Mononuclear cell (primary cell): Measurements from ENCODE around the gene MAK. TPM values are rescaled to one million over a fixed set of nuclear protein-coding genes. Genes with fewer than 3 reads are reported as not detected.
A peak's percentile ranks its signal among the peaks of the same experiment; 100 is the strongest.
"Not testable (repeated sequence)": the region's sequence is repeated elsewhere in the genome, so short reads cannot be mapped to it uniquely, and the experiment has no call there.

Experiments used
- H3K27me3 ChIP-seq: 2 replicates; pipeline ENCODE4 v1.6.0; 2011; ENCODE audit warnings: low read length, control low read depth; ENCODE audit not compliant: insufficient read depth
- H3K4me1 ChIP-seq: 2 replicates; pipeline ENCODE4 v1.5.1; 2011; ENCODE audit warnings: mild to moderate bottlenecking, low read length, control low read depth; ENCODE audit not compliant: insufficient read depth
- H3K4me3 ChIP-seq: 2 replicates; pipeline ENCODE4 v1.5.1; 2011; ENCODE audit warnings: mild to moderate bottlenecking, low read length, moderate library complexity
- H3K9me3 ChIP-seq: 2 replicates; pipeline ENCODE4 v1.5.1; 2011; ENCODE audit warnings: low read depth, mild to moderate bottlenecking, control low read depth, low read length
- total RNA-seq: library from RNA; depleted of rRNA; stranded (reverse); fragments of >200 nt; gene quantifications from one replicate; pipeline ENCODE4 v1.2.3, GENCODE V29; 2012

MAK gene
- total RNA-seq, 1 donor: 0.42 TPM

- not testable (repeated sequence) for H3K27me3 ChIP-seq, H3K9me3 ChIP-seq, H3K4me3 ChIP-seq, H3K4me1 ChIP-seq
These were observed 28.4 kb upstream of the MAK start for GRCh38 chr6:10866709-10867108.

GRCh38 chr6:10863031-10863430 lies 24.7 kb upstream of the MAK start:
- not testable (repeated sequence) for H3K9me3 ChIP-seq, H3K4me1 ChIP-seq, H3K4me3 ChIP-seq, H3K27me3 ChIP-seq

- Histone ChIP-seq H3K4me3 (no peak overlapping the region), H3K9me3 (no peaks in the 10 kb centered on the region), H3K4me1 (no peaks in the 10 kb centered on the region), H3K27me3 (no peaks in the 10 kb centered on the region)
These were observed 24.0 kb upstream of the MAK start for GRCh38 chr6:10862361-10862760.

GRCh38 chr6:10861086-10861485 lies 22.7 kb upstream of the MAK start:
- H3K4me1 ChIP-seq: no peaks in the 10 kb centered on the region
- no peaks in the 10 kb centered on the region for H3K9me3 ChIP-seq
- no peaks in the 10 kb centered on the region for H3K27me3 ChIP-seq
- H3K4me3 ChIP-seq: no peak overlapping the region

- Histone ChIP-seq H3K9me3 (no peaks in the 10 kb centered on the region), H3K4me1 (no peaks in the 10 kb centered on the region), H3K4me3 (no peak overlapping the region), H3K27me3 (no peaks in the 10 kb centered on the region)
These were observed 18.9 kb upstream of the MAK start for GRCh38 chr6:10857259-10857658.

- no peak overlapping the region for H3K4me3 ChIP-seq
- H3K4me1 ChIP-seq: no peaks in the 10 kb centered on the region
- no peaks in the 10 kb centered on the region for H3K27me3 ChIP-seq
- no peaks in the 10 kb centered on the region for H3K9me3 ChIP-seq
These were observed 16.7 kb upstream of the MAK start for GRCh38 chr6:10854922-10855632.

GRCh38 chr6:10853849-10854300 lies 15.5 kb upstream of the MAK start:
- H3K4me1 ChIP-seq, H3K4me3 ChIP-seq, H3K9me3 ChIP-seq, H3K27me3 ChIP-seq: not testable (repeated sequence)

GRCh38 chr6:10852361-10852960 lies 14.1 kb upstream of the MAK start:
- H3K27me3 ChIP-seq: no peaks in the 10 kb centered on the region
- H3K9me3 ChIP-seq: no peaks in the 10 kb centered on the region
- no peaks in the 10 kb centered on the region for H3K4me1 ChIP-seq
- H3K4me3 ChIP-seq: no peak overlapping the region

- Histone ChIP-seq H3K9me3 (no peaks in the 10 kb centered on the region), H3K4me1 (no peaks in the 10 kb centered on the region), H3K4me3 (no peak overlapping the region), H3K27me3 (no peaks in the 10 kb centered on the region)
These were observed 12.4 kb upstream of the MAK start for GRCh38 chr6:10850728-10851127.

GRCh38 chr6:10849901-10850300 lies 11.6 kb upstream of the MAK start:
- H3K27me3 ChIP-seq: no peaks in the 10 kb centered on the region
- no peaks in the 10 kb centered on the region for H3K4me1 ChIP-seq
- H3K9me3 ChIP-seq: no peaks in the 10 kb centered on the region
- H3K4me3 ChIP-seq: no peak overlapping the region

- H3K4me1 ChIP-seq: no peaks in the 10 kb centered on the region
- H3K27me3 ChIP-seq: peaks cover 3% of the 10 kb centered on the region
- no peaks in the 10 kb centered on the region for H3K9me3 ChIP-seq
These were observed 9.3 kb upstream of the MAK start for GRCh38 chr6:10847684-10848083.

GRCh38 chr6:10843554-10843953 lies 5.2 kb upstream of the MAK start:
- peaks cover 7% of the 10 kb centered on the region for H3K4me1 ChIP-seq
- no peaks in the 10 kb centered on the region for H3K9me3 ChIP-seq
- peaks cover 21% of the 10 kb centered on the region for H3K27me3 ChIP-seq
- no peak overlapping the region for H3K4me3 ChIP-seq

More at GRCh38 chr6:10847684-10848083, 9.3 kb upstream of the MAK start:
- H3K4me3 ChIP-seq: no peak overlapping the region

GRCh38 chr6:10838794-10839333 lies 525 bp upstream of the MAK start:
- Histone ChIP-seq H3K4me1 (peaks cover 19% of the 10 kb centered on the region), H3K27me3 (peaks cover 55% of the 10 kb centered on the region), H3K9me3 (no peaks in the 10 kb centered on the region), H3K4me3 (peak overlapping the region; percentile 47)

- peak overlapping the region; percentile 47 for H3K4me3 ChIP-seq
- H3K27me3 ChIP-seq: peaks cover 51% of the 10 kb centered on the region
- no peaks in the 10 kb centered on the region for H3K9me3 ChIP-seq
- H3K4me1 ChIP-seq: peaks cover 19% of the 10 kb centered on the region
These were observed 731 bp downstream of the MAK start for GRCh38 chr6:10837622-10837994.

- no peak overlapping the region for H3K4me3 ChIP-seq
- peaks cover 19% of the 10 kb centered on the region for H3K4me1 ChIP-seq
- H3K9me3 ChIP-seq: no peaks in the 10 kb centered on the region
- H3K27me3 ChIP-seq: peaks cover 51% of the 10 kb centered on the region
These were observed 1.2 kb downstream of the MAK start for GRCh38 chr6:10837009-10837621.
